Spleen (tissue), 11 donors: ENCODE data around the gene ST6GALNAC1. TPM values are rescaled to one million over a fixed set of nuclear protein-coding genes. Genes with fewer than 3 reads are reported as not detected.

ENCODE experiments used
- DNase-seq: peaks from one replicate; pipeline ENCODE4 v3.0.0-alpha.2; 2020
- H3K27ac ChIP-seq, 8 donors: fragments of 200-600 bp; sonication (generic) in 7 of 8; 1 replicate in 4 of 8; 2 replicates in 4 of 8; pipeline versions ENCODE4 v1.5.0 to v1.8.0; 2016 to 2021; ENCODE audit warnings: inconsistent platforms in 4 of 8, mild to moderate bottlenecking in 4 of 8, moderate library complexity in 1 of 8
- H3K27me3 ChIP-seq, 7 donors: fragments of 200-600 bp; sonication (generic) in 6 of 7; replicated peaks in 1 of 7; 1 replicate in 4 of 7; 2 replicates in 3 of 7; pipeline versions ENCODE4 v1.5.0 to v1.8.0; 2016 to 2021; ENCODE audit warnings: inconsistent platforms in 3 of 7, mild to moderate bottlenecking in 1 of 7
- H3K36me3 ChIP-seq, 6 donors: fragments of 200-600 bp; sonication (generic) in 5 of 6; 1 replicate in 4 of 6; 2 replicates in 2 of 6; pipeline versions ENCODE4 v1.5.0 to v1.8.0; 2016 to 2021; ENCODE audit warnings: inconsistent platforms in 2 of 6
- H3K4me1 ChIP-seq, 6 donors: fragments of 200-600 bp; sonication (generic) in 5 of 6; 1 replicate in 3 of 6; 2 replicates in 3 of 6; pipeline versions ENCODE4 v1.5.0 to v1.8.0; 2016 to 2021; ENCODE audit warnings: inconsistent platforms in 3 of 6
- H3K4me3 ChIP-seq, 8 donors: fragments of 200-600 bp; sonication (generic) in 7 of 8; 1 replicate in 4 of 8; 2 replicates in 4 of 8; pipeline versions ENCODE4 v1.5.0 to v1.8.0; 2016 to 2021; ENCODE audit warnings: inconsistent platforms in 4 of 8, mild to moderate bottlenecking in 4 of 8, moderate library complexity in 2 of 8
- H3K9me3 ChIP-seq, 8 donors: fragments of 200-600 bp; sonication (generic) in 7 of 8; 1 replicate in 4 of 8; 2 replicates in 4 of 8; pipeline versions ENCODE4 v1.5.0 to v1.8.0; 2016 to 2021; ENCODE audit warnings: inconsistent platforms in 4 of 8
- CTCF ChIP-seq, 11 experiments: fragments of 200-600 bp in 7 of 11; fragments of 450-650 bp in 4 of 11; sonication (generic) in 4 of 11; IDR thresholded peaks in 8 of 11; conservative IDR thresholded peaks in 3 of 11; 1 replicate in 7 of 11; 2 replicates in 4 of 11; pipeline versions ENCODE4 v1.4.0 to v1.8.0; 2016 to 2021; ENCODE audit warnings: antibody characterized with exemption in 11 of 11, inconsistent platforms in 4 of 11, mild to moderate bottlenecking in 1 of 11
- POLR2A ChIP-seq, 3 donors: fragments of 450-650 bp; IDR thresholded peaks; one replicate each; pipeline ENCODE4 v1.5.1; 2017; ENCODE audit warnings: antibody characterized with exemption in 3 of 3, mild to moderate bottlenecking in 1 of 3
- POLR2AphosphoS5 ChIP-seq, 3 donors: sonication (generic); formaldehyde crosslinking; IDR thresholded peaks; one replicate each; pipeline ENCODE4 v1.5.1; 2017; ENCODE audit warnings: antibody characterized with exemption in 3 of 3
- WGBS, 5 donors: extraction: QIAGEN DNeasy Blood & Tissue Kit in 3 of 5; methylation state at CpG; one replicate each; pipeline versions ENCODE4 v1.1.5 to v1.1.7; 2013 to 2018; 5-methylcytosine and 5-hydroxymethylcytosine counted together
- intact Hi-C: fragments of 100-400 bp; cut with DNase I; formaldehyde crosslinking; loops from one replicate; pipeline ENCODE4 v1.15.0; 2023; ENCODE audit warnings: low total_unique reads
- polyA plus RNA-seq, 3 donors: library from polyadenylated mRNA; stranded (reverse); fragments of 200-250 nt; gene quantifications; one replicate each; pipeline ENCODE4 v1.2.1, GENCODE V29; 2013
- total RNA-seq, 7 donors: library from RNA; depleted of rRNA in 3 of 7; stranded (reverse); fragments of >200 nt in 3 of 7; fragmentation: NEBNext Ultra II Directional in 4 of 7; extraction: Animal tissue kit (Norgen Biotek cat#: 25700) in 4 of 7; gene quantifications; one replicate each; pipeline versions ENCODE4 v1.1.0 to v1.2.1, GENCODE V29; 2016 to 2021
- donor health status: healthy with polysubstance abuse.
- donor health status: DM: no; HTN: no; CAD: no; lungs with moderate emphysema.
- donor health status: DM: no; HTN: no; CAD: no.
- donor health status: Bipolar disorder and iron deficiency.
- donor health status: healthy.
- donor health status: DM: no; HTN: no; CAD: no.
- donor health status: DM: yes; HTN: yes; CAD: no.

The ST6GALNAC1 gene
- total and polyA plus RNA-seq, 10 donors: 2.3 to 25.3 (median 12.9) TPM

- no peak for DNase-seq
- intact Hi-C loops: no loop called here
Measured at GRCh38 chr17:76659928-76660655, 16.5 kb upstream of the ST6GALNAC1 start.

DNA sequence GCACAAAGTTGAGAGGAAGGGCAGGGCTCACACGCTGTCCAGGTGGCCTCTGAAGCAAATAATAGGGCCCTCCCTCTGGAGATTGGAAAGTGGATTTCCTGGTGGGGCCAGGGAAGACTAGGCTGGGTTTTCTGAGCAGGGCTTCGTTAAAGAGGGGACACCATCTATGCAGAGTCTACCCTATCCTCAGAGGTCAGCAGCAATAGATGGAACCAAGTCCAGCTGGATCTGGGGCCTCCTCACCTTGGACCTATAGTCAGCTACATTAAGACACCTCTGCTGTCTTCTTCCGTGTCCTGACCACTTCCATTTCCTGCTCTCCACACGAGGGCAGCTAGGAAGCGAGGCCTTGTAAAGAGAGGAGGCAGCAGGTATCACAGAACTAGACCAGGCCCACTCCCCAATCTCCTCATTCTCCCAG lies 14.7 kb upstream of the ST6GALNAC1 start:
- peaks cover 4 to 37% (median 28%) of the 10 kb centered on the region in 6 donors for H3K4me1 ChIP-seq
- peaks cover 0 to 9% (median 0%) of the 10 kb centered on the region in 7 donors for H3K27me3 ChIP-seq
- no peak for DNase-seq
- H3K27ac ChIP-seq: peak overlapping the region in 2 of 8 donors; percentile 13 to 45
- WGBS, 5 donors: 42 to 64% (median 49%) methylated on average over 4 to 5 of the region's 5 CpGs
- no peak for TF ChIP-seq CTCF (IDR thresholded peaks at IDR 0.05 in 8 of 11, conservative IDR thresholded peaks at IDR 0.05 in 3 of 11)
- intact Hi-C loops: no loop called here
- no peaks in the 10 kb centered on the region for H3K9me3 ChIP-seq
- no peak overlapping the region for H3K4me3 ChIP-seq
- no peaks in the 10 kb centered on the region for H3K36me3 ChIP-seq

More at GRCh38 chr17:76659928-76660655, 16.5 kb upstream of the ST6GALNAC1 start:
- WGBS, 5 donors: 27 to 43% (median 35%) methylated on average over 13 of the region's 13 CpGs
- no peaks in the 10 kb centered on the region for H3K9me3 ChIP-seq
- no peak overlapping the region for H3K4me3 ChIP-seq
- H3K27ac ChIP-seq: peak overlapping the region in 6 of 8 donors; percentile 21 to 68 (median 48)
- H3K36me3 ChIP-seq: no peaks in the 10 kb centered on the region
- H3K4me1 ChIP-seq: peaks cover 4 to 37% (median 28%) of the 10 kb centered on the region in 6 donors
- no peak for TF ChIP-seq CTCF (IDR thresholded peaks at IDR 0.05 in 8 of 11, conservative IDR thresholded peaks at IDR 0.05 in 3 of 11)
- peak in 1 of 3 donors; percentile 23 for TF ChIP-seq POLR2AphosphoS5 (IDR thresholded peaks at IDR 0.05)
- TF ChIP-seq POLR2A (IDR thresholded peaks at IDR 0.05): no peak
- peaks cover 0 to 17% (median 0%) of the 10 kb centered on the region in 7 donors for H3K27me3 ChIP-seq

DNA sequence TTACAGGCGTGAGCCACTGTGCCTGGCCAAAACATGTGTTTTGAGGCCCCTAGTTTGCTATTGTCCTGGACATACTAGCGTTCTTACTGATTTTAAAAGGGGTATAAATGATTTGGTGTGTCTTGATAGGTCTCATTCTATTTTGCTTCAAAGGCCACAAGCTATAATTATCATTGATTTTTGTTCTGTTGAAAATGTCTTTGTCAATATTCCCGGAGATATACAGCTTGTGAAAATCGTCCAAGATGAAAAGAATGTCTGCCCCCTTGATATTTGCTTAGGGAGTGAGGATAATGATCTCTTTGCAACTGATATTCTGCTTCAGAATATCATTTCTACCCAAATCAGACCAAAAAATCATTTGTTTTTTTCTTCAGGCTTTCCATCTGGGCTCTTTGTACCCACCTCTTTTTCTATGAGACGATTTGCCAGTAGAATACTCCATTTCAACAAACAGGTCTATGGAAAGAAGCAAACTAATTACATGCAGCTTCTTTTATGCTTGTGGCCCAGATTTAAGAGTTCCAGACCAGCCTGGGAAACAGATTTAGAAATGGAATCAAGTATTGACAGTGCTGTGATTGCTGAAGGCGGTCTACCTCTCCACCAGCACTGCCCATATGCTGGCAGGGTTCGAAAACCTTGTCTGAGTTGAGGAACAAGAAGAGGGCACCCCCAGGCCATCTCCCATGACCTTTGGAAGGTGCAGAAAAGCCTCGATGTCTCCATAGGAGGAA lies 14.1 kb upstream of the ST6GALNAC1 start:
- 85 to 89% (median 87%) methylated on average over 8 of the region's 8 CpGs for WGBS, 5 donors
- no peak for TF ChIP-seq CTCF (IDR thresholded peaks at IDR 0.05 in 8 of 11, conservative IDR thresholded peaks at IDR 0.05 in 3 of 11)
- no peak for TF ChIP-seq POLR2A (IDR thresholded peaks at IDR 0.05)
- no peak for TF ChIP-seq POLR2AphosphoS5 (IDR thresholded peaks at IDR 0.05)
- no peak for DNase-seq
- peaks cover 0 to 8% (median 0%) of the 10 kb centered on the region in 7 donors for H3K27me3 ChIP-seq
- H3K36me3 ChIP-seq: no peaks in the 10 kb centered on the region
- H3K27ac ChIP-seq: peak overlapping the region in 2 of 8 donors; percentile 13 to 45
- H3K9me3 ChIP-seq: no peaks in the 10 kb centered on the region
- peaks cover 4 to 37% (median 28%) of the 10 kb centered on the region in 6 donors for H3K4me1 ChIP-seq
- no peak overlapping the region for H3K4me3 ChIP-seq
- intact Hi-C loops: no loop called here

GRCh38 chr17:76654408-76654807 lies 10.9 kb upstream of the ST6GALNAC1 start:
- DNase-seq: no peak
- TF ChIP-seq POLR2AphosphoS5 (IDR thresholded peaks at IDR 0.05): no peak
- no peak for TF ChIP-seq POLR2A (IDR thresholded peaks at IDR 0.05)
- no peak for TF ChIP-seq CTCF (IDR thresholded peaks at IDR 0.05 in 8 of 11, conservative IDR thresholded peaks at IDR 0.05 in 3 of 11)
- Histone ChIP-seq H3K27me3 (no peaks in the 10 kb centered on the region), H3K4me3 (no peak overlapping the region), H3K4me1 (peaks cover 0 to 18% (median 12%) of the 10 kb centered on the region in 6 donors), H3K27ac (no peak overlapping the region), H3K9me3 (no peaks in the 10 kb centered on the region), H3K36me3 (no peaks in the 10 kb centered on the region)
- intact Hi-C loops: no loop called here
- WGBS, 5 donors: 86 to 100% (median 94%) methylated on average over 1 of the region's 1 CpG
